ENCODE data around the gene POLR1A.

POLR1A gene

DNA sequence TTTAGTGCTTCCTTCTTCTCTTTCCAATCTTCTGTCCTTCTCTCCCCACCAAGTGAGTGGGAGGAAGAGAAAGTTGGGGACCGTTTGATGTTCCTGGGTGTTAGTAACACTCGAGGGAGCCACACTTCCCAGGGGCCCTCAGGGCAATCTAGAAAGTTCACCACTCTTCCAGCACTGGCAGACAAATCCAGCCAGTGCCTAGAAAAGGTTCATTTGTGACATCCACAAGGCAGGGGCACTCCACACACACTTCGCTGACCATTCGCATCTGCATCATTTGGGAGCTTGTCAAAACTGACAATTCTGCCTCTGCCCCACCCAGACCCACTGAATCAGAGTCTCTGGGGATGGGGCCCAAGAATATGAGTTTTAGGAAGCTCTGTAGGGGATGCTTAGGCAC is 130.1 kb downstream of the POLR1A start:
- DNase-seq: no peak

- no peak for DNase-seq
These were observed 131.3 kb downstream of the POLR1A start for GRCh38 chr2:85974390-85974789.

- no peak for DNase-seq
These were observed 133.3 kb downstream of the POLR1A start for GRCh38 chr2:85972355-85972754.

DNA sequence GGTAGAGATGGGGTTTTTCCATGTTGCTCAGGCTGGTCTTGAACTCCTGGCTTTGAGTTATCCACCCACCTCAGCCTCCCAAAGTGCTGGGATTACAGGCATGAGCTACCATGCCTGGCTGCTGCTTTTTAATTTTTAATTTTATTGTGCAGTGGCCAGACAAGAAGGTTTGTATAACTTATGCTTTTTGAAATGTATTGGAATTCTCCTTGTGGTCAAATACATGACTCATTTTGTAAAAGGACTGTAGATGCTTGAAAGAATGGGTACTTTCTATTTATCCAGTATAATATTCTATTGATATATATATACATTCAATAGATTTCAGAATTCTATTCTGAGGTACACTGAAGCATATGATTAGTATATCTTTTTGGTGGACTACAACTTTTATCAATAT is 134.3 kb downstream of the POLR1A start:
- DNase-seq: no peak
